Activated CD4-positive, alpha-beta T cell treated with anti-CD3 and anti-CD28 coated beads, Interleukin-2, amount 50 U/mL, for 16 hours (primary cell): Measurements from ENCODE around the gene ANKRD2.

Experiments used
- DNase-seq: peaks from one replicate; pipeline ENCODE4 v3.0.0-alpha.2; 2020

The ANKRD2 gene

DNA sequence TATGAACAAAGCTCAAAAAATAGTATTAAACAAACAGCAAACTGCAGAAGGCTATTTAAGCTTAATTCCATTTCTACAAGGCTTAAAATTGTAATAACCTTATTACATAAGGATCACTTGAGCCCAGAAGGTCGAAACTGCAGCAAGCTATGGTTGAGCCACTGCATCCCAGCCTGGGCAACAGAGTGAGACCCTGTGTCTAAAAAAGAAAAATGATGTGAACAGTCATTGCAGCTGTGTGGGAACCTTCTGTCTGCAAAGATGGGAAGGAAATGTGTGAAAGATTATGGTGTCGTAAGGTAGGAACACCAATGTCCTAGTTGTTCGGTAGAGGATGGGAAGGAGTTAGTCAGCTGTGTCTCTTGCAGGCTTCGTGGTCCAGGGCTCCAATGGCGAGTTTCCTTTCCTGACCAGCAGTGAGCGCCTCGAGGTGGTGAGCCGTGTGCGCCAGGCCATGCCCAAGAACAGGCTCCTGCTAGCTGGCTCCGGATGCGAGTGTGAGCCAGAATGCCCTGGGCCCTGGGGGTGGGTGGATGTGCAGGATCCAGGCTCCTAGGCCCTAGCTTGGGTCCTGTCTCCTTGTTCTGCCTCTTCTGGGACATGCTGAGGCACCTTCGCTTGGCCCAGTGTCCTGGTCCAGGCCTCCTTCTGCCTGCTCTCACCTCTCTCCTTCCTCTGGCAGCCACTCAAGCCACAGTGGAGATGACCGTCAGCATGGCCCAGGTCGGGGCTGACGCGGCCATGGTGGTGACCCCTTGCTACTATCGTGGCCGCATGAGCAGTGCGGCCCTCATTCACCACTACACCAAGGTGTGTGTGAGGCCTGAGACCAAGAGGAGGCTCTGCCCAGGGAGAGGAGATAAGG is 26.1 kb downstream of the ANKRD2 start:
- no peak for DNase-seq

DNA sequence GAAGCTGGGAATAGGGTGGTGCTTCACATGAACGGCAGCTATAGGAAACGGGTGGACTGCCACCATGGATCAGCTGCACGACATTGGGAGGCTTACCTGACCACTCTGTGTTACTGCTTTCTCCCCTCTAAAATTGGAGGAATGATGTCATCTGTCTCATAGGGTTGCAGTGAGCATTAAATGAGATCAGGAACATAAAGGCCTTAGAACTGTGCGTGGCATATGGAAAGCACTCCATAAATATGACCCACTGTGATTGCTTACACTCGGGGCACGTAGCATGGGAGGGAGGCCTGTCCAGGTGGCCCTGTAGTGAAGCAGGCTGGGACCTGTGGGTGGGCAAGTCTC is 26.7 kb downstream of the ANKRD2 start:
- DNase-seq = no peak

DNA sequence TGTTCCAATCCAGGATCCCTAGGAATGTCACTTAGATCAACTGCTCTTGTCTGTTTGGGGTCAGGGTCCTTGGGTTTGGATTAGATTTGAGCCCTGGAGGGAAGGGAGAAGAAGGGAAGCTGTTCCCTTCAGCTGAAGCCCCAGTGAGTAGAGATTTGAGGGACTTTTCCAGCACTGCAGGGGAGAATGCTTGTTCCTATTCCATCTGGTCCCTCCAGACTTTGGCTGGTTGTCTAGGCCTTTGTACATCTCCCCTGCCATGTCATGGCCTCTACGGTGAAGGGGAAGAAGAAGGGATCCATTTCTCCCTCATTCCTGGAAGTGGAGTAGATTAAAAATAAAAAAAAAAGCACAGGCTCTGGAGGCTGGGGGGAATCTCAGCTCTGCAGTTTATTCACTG is 28.0 kb downstream of the ANKRD2 start:
- DNase-seq = no peak

DNA sequence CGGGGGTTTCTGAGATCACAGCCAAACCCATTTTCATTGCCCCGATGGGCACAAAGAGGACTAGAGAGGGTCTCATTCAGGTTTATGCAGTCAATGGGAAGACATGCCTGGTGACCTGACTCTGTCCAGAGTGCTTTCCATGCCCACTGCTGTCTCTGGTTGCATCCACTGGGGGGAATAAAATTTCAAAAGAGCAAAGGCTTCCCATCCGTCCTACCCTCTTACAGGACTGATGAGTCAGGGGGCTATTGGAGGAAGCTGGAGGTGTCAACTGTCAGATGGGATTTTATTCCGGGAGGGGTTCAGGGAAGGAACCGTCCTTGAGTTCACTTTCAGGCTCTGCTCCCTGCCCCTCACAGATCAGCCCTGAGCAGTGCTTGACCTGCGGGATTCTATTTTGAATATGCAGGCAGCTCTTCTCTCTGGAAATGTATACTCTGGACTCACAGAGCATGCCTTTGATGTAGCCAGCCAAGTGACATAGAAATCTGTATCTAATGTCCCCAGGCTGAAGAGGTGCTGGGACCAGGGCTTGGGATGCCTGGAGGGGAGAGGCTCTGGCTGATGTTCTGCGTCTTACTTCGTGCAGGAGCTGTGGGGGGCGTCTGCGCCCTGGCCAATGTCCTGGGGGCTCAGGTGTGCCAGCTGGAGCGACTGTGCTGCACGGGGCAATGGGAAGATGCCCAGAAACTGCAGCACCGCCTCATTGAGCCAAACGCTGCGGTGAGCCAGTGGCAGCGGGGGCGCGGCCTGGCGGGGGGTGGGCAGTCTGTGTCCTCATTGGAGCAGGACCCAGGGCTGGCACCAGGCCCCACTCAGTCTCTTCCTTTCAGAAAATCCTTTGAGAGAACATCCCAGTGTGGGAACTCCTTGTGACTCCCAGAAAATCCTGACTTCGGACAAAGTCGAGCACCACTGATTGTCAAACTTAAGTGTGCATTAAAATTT is 29.0 kb downstream of the ANKRD2 start:
- DNase-seq = no peak

DNA sequence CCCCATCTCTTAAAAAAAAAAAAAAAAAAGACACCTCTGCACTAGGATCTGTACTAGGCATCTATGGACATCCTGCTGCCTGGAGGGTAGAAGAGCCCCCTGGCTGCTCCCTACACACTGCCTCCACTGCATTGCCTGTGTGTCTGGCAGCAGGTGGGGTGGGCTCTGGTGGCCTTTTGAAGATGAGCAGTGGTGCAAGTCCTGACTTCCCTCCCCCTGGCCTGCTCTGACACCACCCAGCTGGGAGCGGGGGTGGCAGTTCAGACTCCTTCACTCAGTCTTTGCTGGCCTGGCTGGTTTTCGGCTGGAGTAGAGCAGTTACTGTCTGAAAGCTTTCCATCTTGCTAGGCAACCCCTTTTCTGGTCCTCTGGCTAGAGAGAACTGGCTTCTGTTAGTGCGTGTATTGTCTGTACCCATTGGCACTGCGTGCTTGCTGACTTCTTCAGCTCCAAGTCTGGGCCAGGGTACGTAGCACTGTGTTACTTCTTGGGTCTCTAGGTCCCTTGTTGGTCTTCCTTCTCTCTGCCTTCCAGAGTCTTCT is 34.6 kb downstream of the ANKRD2 start:
- no peak for DNase-seq

DNA sequence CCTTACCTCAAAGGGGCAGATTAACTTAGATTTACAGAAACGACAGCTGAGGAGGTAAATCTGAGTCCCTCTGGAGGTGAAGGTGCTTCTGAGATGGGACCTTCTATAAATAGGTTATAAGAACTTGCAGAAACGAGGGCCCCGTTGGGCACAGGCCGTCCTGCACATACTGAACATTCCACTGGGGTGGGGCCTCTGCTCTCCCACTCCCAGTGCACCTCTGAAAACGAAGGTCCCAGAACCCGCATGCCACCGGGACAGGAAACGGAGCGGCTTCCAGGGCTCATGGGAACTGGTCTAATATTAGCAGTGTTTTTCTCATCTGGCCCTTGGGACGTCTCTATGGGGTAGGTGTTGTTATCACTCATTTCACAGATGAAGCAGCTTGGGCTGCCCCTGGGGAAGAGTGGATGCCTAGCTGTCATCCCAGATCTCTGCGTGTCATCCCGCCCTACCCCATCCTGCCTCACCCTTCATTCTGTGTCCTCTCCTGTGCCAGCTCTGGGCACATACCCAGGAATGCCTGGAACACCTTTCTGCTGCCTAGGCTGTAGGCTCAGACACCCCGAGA is 36.5 kb downstream of the ANKRD2 start:
- DNase-seq = no peak

DNA sequence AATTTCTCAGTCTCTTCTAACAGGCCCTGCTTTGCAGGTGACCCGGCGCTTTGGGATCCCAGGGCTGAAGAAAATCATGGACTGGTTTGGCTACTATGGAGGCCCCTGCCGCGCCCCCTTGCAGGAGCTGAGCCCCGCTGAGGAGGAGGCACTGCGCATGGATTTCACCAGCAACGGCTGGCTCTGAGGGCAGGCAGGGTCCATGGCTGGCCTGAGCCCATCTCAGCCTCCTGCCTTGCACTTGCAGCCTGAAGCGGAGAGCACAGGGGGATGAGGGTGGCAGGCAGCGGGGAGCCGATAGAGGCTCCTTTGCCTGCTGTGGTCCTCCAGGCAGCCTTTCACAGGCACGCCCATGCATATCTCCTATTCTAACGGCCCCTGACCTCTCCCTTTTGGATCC is 38.9 kb downstream of the ANKRD2 start:
- no peak for DNase-seq

DNA sequence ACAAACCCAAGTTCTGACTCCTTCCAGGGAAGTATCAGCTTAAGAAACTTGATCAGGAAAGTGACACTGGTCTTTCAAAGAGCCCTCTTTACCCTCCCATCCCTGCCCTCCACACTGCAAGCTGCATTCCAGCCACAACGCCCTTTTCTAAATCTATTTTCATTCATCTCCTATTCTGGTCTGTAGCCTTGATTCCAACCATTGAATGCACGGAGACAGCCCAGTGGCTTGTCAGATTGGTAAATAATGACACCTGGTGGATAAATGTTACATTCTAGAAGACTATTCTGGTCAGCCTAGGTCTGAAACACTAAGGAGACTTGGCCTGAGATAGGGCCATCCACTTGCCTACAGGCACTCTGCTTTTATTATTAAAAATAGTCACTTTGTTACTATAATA is 39.8 kb downstream of the ANKRD2 start:
- no peak for DNase-seq

DNA sequence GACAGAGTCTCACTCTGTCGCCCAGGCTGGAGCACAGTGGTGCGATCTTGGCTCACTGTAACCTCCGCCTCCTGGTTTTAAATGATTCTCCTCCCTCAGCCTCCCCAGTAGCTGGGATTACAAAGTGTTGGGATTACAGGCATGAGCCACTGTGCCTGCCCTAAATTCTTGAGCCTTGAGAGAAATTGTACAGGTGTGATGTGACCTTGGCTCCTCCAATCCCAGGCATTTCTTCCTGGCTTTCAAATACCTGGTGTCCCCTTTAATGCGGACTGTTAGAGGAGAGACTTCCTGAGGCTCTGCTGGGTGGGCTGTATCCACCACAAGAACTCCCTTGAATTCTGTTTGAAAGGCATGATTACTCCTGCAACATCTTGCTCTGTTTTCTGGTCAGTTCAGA is 45.7 kb downstream of the ANKRD2 start:
- DNase-seq = no peak

DNA sequence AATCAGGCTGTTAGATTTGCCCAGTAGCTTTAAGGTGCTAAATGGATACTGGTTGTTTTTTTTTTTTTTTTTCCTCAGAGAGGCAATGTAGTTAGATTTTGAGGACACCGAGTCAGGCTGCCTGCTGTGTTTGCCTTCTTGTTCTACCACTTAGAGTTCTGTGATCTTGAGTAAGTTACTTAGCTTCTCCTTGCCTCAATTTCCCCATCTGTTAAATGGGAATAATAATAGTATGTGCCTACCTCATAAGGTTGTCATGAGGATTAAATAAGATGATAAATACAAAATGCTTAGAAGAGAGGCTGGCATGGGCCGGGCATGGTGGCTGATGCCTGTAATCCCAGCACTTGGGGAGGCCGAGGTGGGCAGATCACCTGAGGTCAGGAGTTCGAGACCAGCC is 46.2 kb downstream of the ANKRD2 start:
- no peak for DNase-seq

DNA sequence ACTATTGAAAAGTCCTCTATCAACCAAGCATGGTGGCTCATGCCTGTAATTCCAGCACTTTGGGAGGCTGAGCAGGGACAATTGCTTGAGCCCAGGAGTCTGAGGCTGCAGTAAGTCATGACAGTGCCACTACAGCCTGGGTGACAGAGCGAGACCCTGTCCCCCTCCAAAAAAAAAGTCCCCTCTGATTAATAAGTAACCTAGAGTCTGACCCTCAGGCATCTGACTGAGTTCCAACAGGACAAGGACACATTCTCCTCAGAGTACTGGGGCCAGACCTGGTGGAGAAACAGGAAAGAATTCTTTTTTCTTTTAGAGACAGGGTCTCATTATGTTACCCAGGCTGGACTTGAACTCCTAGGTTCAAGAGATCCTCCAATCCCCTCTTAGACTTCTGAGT is 50.7 kb downstream of the ANKRD2 start:
- DNase-seq = no peak

DNA sequence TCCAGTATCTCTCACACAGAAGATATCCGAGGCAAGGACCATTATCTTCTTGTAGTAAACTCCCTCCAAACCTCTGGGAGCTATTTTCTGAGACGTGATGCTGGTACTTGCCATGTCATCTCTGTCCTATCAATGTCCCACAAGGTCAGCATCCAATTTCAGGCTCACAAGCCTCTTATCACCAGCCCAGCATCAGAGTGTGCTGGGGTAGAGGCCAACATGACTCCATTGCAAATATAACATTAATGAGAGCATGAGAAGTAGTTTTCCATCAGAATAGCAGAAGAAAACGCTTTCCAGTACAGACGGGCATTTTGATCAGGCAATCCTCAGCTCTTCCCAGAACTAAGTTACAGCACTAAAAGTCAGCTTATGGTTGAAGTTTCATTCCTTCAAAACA is 55.2 kb downstream of the ANKRD2 start:
- DNase-seq = no peak

DNA sequence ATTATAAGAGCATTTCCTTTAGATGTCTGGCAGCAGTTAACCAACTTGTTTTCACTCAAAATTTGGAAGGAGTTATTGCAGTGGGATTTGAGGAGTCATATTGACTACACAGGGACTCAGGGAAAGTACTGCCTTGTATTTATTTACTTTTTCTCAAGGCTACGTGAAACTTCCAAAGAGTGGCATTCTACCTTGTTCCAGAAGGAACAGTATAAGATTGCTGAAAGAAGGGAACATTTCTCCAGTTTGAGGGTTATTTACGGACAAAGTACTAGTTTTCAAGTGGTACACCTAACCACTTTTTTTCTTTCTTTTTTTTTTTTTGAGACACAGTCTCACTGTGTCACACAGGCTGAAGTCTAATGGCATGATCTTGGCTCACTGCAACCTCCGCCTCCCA is 55.6 kb downstream of the ANKRD2 start:
- DNase-seq = no peak

DNA sequence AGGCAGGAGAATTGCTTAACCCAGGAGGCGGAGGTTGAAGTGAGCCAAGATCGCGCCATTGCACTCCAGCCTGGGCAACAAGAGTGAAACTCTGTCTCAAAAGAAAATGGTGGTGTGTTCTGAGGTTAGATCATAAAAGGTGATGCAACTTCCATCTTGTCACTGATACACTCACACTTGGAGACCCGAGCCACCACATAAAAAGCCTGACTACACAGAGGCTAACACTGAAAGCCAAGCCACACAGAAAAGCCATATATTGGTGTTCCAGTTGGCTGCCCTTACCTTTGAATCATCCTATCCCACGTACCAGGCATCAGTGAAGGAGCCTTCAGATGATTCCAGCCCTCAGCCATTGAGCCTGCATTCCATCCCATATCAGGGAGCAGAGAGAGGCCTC is 56.7 kb downstream of the ANKRD2 start:
- no peak for DNase-seq

DNA sequence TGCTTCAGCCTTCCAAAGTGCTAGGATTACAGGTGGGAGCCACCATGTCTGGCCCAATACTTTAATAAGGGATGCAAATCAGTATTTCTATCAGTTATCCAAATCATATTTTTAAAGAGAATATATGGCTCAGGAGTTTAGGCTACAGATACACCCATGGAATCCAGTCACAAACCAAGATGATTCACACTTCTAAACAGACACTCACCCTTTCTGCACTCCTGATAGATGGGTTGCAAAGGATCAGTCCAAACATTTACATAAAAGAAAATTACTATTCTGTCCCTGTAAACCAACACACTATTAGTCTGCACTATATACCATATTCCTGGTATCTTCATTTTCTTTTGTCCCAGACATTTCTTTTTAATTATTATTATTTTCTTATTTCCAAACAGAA is 58.5 kb downstream of the ANKRD2 start:
- no peak for DNase-seq

DNA sequence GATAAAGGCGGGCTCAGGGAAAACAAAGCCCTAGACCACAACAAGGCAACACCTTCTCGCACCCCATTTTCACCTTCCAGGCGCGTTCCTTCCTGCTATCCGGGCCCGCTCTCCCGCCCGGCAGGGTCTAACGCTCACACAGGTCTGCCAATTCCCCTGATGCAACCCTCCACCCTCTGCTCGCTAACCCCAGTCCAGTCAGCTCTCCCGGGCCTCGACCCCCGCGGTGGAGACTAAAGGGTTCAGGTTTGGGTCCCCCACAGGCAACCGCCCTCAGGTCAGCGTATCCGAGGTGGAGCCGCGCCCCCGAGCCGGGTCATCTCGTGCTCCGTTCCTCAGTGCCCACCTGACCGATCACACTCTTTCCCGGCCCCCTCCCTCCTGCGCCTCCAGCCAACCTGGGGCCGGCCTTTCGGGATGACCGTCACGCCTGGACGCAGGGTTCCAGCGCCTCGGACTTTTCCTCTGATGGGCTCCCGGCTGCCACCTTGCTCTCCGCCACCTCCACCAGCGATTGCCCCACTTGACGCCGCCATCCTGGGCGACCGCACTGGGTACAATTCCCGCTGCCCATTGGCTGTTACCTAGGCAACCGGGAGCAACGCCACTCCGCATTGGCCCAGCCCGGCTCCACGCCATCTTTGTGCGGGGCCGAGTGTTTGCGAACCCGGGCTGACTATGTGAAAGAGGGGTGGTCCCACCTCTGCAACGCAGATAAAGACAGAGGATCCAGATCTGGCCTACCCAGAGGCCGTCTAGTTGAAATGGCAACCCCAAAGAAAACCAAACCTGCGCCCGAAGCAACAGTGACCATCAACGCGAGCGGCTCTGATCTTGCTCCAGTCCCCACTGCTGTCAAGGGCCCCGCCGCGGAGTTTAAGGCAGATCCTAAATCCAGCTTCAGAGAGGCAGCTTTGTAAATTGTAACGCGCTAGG is 60.6 kb downstream of the ANKRD2 start, which contains the start of gene MORN4:
Gene MORN4 (minus strand): TSS at position 552 of the 936 bp plus-strand sequence. CDS start 13,847 bp downstream, outside the sequence.
- DNase-seq = peak; percentile 95
